Colon (tissue), 2 donors: Measurements from ENCODE around the gene MIA2.
"Not testable (repeated sequence)": the region's sequence is repeated elsewhere in the genome, so short reads cannot be mapped to it uniquely, and the experiment has no call there.

Experiments used
- FAIRE-seq: peaks from 2 replicates; lab custom pipeline; 2012; peaks lifted over from hg19 to GRCh38; lab: Jason Lieb, UNC
- donor health status: control.
- donor health status: control.

Gene MIA2

GRCh38 chr14:39233680-39234326 lies at the start of gene MIA2:
TSS of gene MIA2 (plus strand) at chr14:39233915. CDS start at chr14:39234115, 200 bp downstream.
- no peak for FAIRE-seq

GRCh38 chr14:39184628-39185255 lies 49.0 kb upstream of the MIA2 start:
- FAIRE-seq = no peak

GRCh38 chr14:39185256-39186049 lies 48.3 kb upstream of the MIA2 start:
- FAIRE-seq = no peak

- FAIRE-seq = no peak
These were observed 46.7 kb upstream of the MIA2 start for GRCh38 chr14:39186941-39187525.

- FAIRE-seq = no peak
These were observed 29.8 kb upstream of the MIA2 start for GRCh38 chr14:39203659-39204606.

GRCh38 chr14:39207430-39207829 lies 26.3 kb upstream of the MIA2 start:
- FAIRE-seq = not testable (repeated sequence)

- FAIRE-seq = no peak
These were observed 22.5 kb upstream of the MIA2 start for GRCh38 chr14:39211109-39211741.

GRCh38 chr14:39212034-39212433 lies 21.7 kb upstream of the MIA2 start:
- FAIRE-seq = no peak

- no peak for FAIRE-seq
These were observed 21.0 kb upstream of the MIA2 start for GRCh38 chr14:39212693-39213092.

GRCh38 chr14:39217214-39217879 lies 16.4 kb upstream of the MIA2 start:
- no peak for FAIRE-seq

- FAIRE-seq = no peak
These were observed 15.4 kb upstream of the MIA2 start for GRCh38 chr14:39218171-39218769.

GRCh38 chr14:39219075-39219499 lies 14.6 kb upstream of the MIA2 start:
- no peak for FAIRE-seq

GRCh38 chr14:39220473-39220872 lies 13.2 kb upstream of the MIA2 start:
- not testable (repeated sequence) for FAIRE-seq

- no peak for FAIRE-seq
These were observed 5.7 kb upstream of the MIA2 start for GRCh38 chr14:39228044-39228443.

- no peak for FAIRE-seq
These were observed 5.0 kb upstream of the MIA2 start for GRCh38 chr14:39228509-39229221.

GRCh38 chr14:39229222-39229543 lies 4.5 kb upstream of the MIA2 start:
- FAIRE-seq = no peak

- FAIRE-seq = no peak
These were observed 4.1 kb upstream of the MIA2 start for GRCh38 chr14:39229601-39230110.

- no peak for FAIRE-seq
These were observed 3.2 kb upstream of the MIA2 start for GRCh38 chr14:39230416-39231035.
